Fibroblast of mammary gland (primary cell): ENCODE results near the gene GABRB1.

Source experiments
- DNase-seq: peaks from one replicate; pipeline ENCODE4 v3.0.0-alpha.2; 2010; ENCODE audit warnings: low read depth
- H3K4me3 ChIP-seq: 2 replicates; pipeline ENCODE4 v1.5.1; 2011; ENCODE audit warnings: low read depth, mild to moderate bottlenecking, low read length, moderate library complexity; ENCODE audit not compliant: control insufficient read depth
- CTCF ChIP-seq: conservative IDR thresholded peaks from 2 replicates; pipeline ENCODE4 v1.5.1; 2011; ENCODE audit warnings: low read depth, low read length, inconsistent platforms; ENCODE audit not compliant: control insufficient read depth, insufficient read depth

The GABRB1 gene

GRCh38 chr4:47031011-47031678 lies at the start of gene GABRB1:
GABRB1 (plus strand) TSS chr4:47031567.
- TF ChIP-seq CTCF = no peak
- H3K4me3 ChIP-seq = peak within 1 kb of the TSS; percentile 28
- DNase-seq = peak; percentile 27

- no peak for TF ChIP-seq CTCF
- DNase-seq = no peak
- H3K4me3 ChIP-seq = no peak overlapping the region
Observed at GRCh38 chr4:46984781-46985180, 46.6 kb upstream of the GABRB1 start.

GRCh38 chr4:46986922-46987638 lies 44.3 kb upstream of the GABRB1 start:
- TF ChIP-seq CTCF = no peak
- H3K4me3 ChIP-seq = no peak overlapping the region
- no peak for DNase-seq

- H3K4me3 ChIP-seq = no peak overlapping the region
- TF ChIP-seq CTCF = no peak
- no peak for DNase-seq
Observed at GRCh38 chr4:46992338-46992737, 39.0 kb upstream of the GABRB1 start.

GRCh38 chr4:46993075-46994006 lies 38.0 kb upstream of the GABRB1 start, which contains the start of gene GABRA4:
GABRA4 (minus strand) TSS chr4:46993581; CDS start chr4:46993424, 157 bp downstream.
- TF ChIP-seq CTCF = no peak
- no peak for DNase-seq
- H3K4me3 ChIP-seq = no peak within 1 kb of the TSS

- DNase-seq = no peak
- H3K4me3 ChIP-seq = no peak overlapping the region
- no peak for TF ChIP-seq CTCF
Observed at GRCh38 chr4:46994007-46994405, 37.4 kb upstream of the GABRB1 start.
